HG03280 (cell line): ENCODE measurements around the gene GPS1.

Source experiments
- ATAC-seq: cut with Tn5 transposase; IDR thresholded peaks from one replicate; pipeline ENCODE4 v1.9.1; 2021; ENCODE audit warnings: mild to moderate bottlenecking, moderate library complexity; ENCODE audit not compliant: unreplicated experiment

The GPS1 gene

DNA sequence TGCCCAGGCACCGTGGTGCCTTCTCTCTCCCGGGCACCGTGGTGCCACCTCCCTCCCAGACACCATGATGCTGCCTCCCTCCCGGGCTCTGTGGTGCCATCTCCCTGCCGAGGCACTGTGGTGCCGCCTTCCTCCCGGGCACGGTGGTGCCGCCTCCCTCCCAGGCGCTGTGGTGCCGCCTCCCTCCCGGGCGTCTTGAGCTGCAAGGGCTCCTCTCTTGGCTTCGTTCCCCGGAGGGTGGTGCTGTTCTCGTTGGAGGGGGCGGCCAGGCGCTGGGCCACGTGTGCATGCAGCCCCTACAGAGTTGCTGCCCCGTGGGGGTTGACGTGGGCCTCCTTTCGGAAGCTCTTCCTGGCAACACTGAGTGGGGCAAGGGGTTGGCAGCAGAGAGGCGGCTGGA, 37.3 kb upstream of the GPS1 start:
- no peak for ATAC-seq

DNA sequence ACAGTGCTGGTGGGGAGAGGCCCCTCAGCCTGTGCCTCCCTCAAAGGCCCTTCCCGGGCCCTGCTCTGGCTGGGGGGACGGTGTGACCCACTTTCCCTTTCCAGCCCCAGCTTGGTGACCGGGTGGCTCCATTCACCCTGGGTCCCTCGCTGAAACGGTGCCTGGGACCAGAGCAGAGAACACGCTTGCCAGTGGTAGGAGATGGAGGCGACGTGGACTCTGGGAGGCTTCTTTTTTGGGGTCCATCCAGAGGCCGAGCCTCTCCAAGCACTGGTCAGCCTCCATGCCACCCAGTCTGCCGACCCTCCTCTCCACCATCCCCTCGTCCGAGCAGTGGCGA, 36.8 kb upstream of the GPS1 start:
- ATAC-seq, result no peak

DNA sequence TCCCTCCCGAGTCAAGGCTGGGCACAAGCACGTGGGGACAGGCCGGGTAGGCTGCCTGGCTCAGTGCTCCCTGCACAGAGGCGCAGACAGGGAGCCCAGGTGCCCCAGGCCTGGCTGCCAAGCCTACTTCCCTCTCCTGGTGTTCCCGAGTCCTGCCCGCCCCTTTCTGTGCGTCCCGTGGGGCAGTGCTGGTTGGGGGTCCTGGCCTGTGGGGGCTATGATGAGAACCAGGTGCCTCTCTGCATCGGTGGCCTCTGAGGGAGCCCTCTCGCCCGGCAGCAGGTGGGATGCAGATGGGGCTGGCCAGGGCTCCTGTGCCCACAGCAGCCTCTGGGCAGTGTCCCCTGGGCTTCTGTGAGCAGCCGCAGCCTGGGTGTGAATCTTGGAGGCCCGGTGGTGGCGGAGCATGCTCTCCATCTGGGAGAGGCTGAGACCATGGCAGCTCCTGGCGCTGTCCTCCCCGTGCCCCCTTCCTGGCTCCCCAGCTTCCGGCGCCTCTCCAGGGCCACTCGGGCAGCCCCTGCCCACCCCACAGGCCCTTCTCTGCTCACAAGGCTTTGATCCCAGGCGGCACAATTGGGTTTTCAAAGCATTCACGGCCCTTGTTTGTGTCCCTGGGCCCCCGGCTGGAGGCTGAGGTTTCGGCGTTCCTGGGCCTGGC, 36.3 kb upstream of the GPS1 start:
- no peak for ATAC-seq

- ATAC-seq, result no peak
Measured at GRCh38 chr17:82016061-82016874, 35.4 kb upstream of the GPS1 start.

DNA sequence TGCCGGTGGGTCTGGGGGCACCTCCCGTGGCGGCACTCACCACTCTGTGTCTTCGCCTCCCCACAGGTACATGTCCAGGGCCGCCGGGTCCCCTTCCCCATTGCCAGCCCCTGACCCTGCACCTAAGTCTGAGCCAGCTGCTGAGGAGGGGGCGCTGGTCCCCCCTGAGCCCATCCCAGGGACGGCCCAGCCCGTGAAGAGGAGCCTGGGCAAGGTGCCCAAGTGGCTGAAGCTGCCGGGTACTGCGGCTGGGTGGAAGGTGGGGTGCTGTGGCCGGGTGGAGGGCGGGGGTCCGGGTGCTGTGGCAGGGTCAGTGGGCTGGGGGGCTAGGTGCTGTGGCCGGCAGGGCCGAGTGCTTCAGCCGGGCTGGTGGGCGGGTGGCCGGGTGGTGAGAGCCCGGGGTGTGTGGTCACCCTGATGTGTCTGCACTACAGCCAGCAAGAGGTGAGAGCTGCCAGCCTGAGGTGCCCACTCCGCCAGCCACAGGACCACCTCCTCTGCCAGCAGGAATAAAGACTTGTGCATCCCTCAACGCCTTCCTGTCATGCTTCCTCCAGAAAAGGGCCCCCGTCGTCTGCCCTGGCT, 34.7 kb upstream of the GPS1 start:
- no peak for ATAC-seq

DNA sequence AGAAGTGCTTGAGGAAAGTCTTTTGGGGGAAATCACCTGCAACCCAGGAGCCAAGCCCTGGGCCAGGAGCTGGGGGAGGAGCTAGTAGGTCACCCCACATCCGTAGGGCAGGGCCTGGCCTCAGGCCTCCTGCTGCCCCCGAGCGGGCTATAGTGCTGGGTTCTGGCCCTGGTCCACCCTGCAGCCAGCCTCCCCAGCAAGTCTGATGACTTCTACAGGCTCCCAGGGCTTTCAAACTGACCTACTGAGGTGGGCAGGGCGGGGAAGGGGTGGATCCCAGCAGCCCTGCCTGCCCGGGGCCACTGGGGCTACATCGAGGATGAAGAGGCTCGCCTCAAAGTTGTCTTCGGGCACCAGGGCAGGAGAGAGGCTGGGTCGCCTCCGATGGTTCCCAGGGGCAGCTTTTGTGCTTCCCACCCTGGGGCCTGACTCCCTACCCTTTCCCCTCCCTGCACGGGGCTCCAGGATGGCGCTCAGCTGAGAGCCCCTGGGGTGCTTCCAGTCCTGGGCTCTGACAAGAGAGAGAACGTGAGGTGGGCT, 34.0 kb upstream of the GPS1 start:
- no peak for ATAC-seq

- ATAC-seq, result no peak
Measured at GRCh38 chr17:82018152-82018988, 33.3 kb upstream of the GPS1 start.

DNA sequence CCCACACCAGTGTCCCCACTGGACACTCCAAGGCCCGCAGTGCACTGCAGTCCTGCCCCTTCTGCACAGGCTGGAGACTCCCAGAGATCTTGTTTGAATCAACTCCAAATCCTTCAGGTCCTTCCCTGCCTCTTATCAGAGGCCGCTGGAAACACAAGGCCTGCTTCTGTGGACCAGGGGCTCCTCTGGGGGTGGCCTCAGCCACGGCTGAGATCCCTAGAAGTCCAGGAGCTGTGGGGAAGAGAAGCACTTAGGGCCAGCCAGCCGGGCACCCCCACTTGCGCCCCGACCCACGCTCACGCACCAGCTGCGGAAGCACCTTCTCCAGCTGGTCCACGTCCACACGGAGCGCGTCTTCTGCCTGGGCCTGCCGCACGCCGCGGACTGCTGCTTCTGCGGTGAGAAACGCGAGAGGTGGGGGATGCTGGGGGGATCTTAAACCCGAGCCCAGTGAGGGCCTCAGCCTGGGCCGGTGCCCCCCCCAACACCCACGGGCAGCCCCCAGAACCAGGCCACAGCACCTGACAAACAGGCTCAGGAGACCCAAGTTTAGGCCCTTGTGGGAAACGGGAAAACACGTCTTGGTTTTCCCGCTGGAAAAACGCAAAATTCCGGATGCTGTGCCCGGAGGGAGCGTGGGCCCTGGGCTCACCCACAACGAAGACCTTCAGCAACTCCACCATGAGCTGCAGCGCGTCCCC, 32.6 kb upstream of the GPS1 start:
- ATAC-seq, result no peak

DNA sequence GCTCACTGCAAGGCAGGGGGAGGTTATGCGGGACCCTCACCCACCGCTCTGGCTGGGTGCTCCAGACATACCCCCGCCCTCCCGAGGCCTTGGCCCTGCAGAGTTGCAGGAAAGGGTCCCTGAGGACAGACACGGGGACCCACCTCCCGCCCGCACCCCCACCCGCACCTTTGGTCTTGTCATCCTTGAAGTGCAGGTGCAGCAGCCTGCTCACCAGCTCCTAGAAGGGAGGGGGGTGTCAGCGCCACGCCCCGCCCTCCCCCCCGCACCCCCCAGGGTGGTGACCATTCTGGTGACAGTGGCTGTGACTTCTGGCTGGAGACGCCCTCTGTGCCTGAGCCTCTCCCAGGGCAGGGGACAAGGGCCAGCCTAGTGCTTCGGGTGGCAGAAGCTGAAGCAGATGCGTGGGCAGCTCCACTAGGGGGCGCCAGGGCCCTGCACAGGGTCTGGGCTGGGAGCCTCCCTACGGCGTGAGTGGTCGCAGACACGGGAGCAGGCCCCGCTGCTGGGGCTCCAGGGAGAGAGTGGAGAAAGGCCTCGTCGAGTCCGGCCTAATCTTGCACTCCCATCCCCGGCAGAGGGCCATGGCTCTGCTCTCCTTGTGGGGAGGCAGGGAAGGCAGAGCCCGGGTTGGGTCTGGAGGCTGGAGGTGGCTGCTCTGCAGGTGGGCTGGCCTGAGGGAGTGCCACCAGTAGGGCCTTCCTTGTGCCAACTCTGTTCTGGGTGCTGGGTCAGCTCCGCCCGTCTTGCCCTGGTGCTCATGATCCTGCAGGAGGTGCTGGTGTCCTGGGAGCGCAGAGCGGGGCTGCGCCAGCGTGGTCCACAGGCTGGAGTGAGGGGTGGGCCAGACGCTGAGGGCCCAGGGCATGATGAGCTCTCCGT, 31.8 kb upstream of the GPS1 start:
- ATAC-seq, result no peak

DNA sequence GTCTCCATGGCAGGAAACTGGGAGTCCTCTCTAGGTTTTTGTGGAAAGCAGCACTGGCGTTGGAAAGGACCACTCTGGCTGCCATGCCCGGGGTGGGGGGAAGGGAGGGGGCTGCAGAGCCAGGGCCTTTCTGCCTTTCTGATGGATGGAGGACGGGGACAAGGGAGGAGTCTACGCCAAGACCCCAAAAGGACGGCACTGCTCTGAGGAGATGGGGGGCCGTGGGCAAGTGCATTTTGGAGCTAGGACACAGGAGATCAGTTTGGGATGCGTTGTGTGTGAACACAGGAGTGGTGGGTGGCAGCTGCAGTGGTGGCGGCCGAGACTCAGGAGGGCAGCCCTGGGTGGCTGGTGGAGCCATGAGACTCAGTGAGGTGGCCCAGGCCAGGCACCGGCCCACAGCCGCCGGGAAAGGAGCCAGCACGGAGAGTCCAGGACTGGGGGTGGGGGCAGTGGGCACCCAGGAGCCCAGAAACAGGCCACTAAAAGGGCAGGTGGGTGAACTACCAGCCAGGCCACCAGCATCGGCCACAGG, 31.1 kb upstream of the GPS1 start:
- ATAC-seq, result no peak

GRCh38 chr17:82021107-82021899, 30.4 kb upstream of the GPS1 start:
- ATAC-seq, result no peak

DNA sequence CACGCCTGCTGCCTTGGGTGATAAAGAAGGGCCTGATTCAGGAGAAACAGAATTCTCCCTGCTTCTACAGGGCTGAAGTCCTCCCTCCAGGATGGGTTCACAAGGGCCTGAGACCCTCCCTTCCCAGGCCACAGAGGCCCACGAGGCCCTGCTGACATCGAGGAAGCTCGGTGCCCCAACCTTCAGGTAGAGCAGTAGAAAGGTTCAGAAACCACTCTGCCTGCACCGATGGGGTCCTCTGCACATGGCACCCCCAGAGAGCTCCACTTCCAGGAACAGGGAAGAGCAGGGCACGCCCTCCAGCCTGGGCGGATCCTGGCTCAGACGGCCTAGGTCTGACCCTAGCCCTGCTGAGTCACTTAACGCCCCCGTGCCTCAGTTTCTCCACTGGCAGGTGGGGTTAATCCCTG, 29.8 kb upstream of the GPS1 start:
- no peak for ATAC-seq

DNA sequence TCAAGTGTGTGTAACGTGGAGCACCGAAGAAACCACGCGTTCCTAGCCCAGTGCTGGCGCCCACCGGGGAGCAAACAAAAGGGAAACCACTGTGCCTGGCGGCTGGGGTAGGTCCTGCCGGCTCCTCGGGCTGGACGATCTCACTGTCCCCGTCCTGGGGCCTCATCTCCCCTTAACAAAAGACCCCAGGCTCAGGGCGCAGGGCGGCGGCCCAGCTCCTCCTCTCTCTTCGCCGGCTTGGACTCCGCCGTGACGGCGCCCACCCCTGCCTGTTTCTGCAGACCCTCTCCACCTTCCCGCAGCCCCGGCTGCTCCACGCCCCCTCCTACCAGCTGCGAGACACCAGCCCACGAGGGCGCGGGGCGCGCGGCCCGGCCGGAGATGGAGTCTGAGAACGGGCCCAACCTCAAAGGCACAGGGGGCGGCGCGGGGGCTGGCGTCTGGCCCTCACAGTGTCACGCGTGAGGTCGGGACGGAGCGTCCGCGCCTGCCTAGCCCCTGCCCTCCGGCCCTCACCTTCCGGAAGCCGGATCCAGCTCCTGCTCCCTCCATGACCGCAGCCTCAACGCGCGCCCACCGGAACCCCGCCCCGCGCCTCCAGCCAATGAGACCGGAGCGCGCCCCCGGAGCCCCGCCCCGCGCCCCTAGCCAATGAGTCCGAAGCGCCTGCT, 29.3 kb upstream of the GPS1 start, which contains the start of gene CENPX:
CENPX (minus strand) TSS at position 569 of the 671 bp plus-strand sequence; CDS start at position 552, 17 bp downstream.
- peak; percentile 5 for ATAC-seq

- peak; percentile 88 for ATAC-seq
Measured at GRCh38 chr17:82022981-82023446, 28.7 kb upstream of the GPS1 start, which contains the start of gene LRRC45. Gene LRRC45 (plus strand): TSS chr17:82023305. CDS start chr17:82023644, 339 bp downstream.

- peak; percentile 7 for ATAC-seq
Measured at GRCh38 chr17:82023447-82024241, 28.1 kb upstream of the GPS1 start.

- ATAC-seq, result no peak
Measured at GRCh38 chr17:82024859-82025258, 26.8 kb upstream of the GPS1 start.
